MCF 10A (cell line): Measurements from ENCODE around the gene WDR48. TPM values are rescaled to one million over a fixed set of nuclear protein-coding genes. Genes with fewer than 3 reads are reported as not detected.
"Not testable (repeated sequence)": the region's sequence is repeated elsewhere in the genome, so short reads cannot be mapped to it uniquely, and the experiment has no call there.

Experiments used
- BruUV-seq: library from RNA; stranded (reverse); fragments of 400-500 nt; replicated peaks from 2 replicates; lab custom pipeline; 2021; lab: Mats Ljungman, UMichigan
- CTCF ChIA-PET: fragments of 300-600 bp; sonication (Branson Sonifier 250); formaldehyde crosslinking; extraction: SDS; loops from one replicate; lab custom pipeline; 2021; ENCODE audit warnings: antibody characterized with exemption, inconsistent platforms; lab: Yijun Ruan, JAX
- POLR2A ChIA-PET: fragments of 300-600, 350-650 bp; sonication (Branson Sonifier 250); formaldehyde crosslinking; extraction: SDS; loops from one replicate; lab custom pipeline; 2020; ENCODE audit warnings: antibody characterized with exemption, inconsistent platforms; lab: Yijun Ruan, JAX
- DNase-seq: peaks from one replicate; pipeline ENCODE4 v3.0.0-alpha.2; 2018; ENCODE audit not compliant: unreplicated experiment
- H3K27ac Mint-ChIP-seq: one replicate; pipeline ENCODE4 v1.8.0; 2022; ENCODE audit warnings: mild to moderate bottlenecking, low read depth, mixed read lengths; ENCODE audit not compliant: unreplicated experiment
- H3K27me3 Mint-ChIP-seq: one replicate; pipeline ENCODE4 v1.8.0; 2022; ENCODE audit warnings: mixed read lengths; ENCODE audit not compliant: insufficient read depth, unreplicated experiment
- H3K36me3 Mint-ChIP-seq: one replicate; pipeline ENCODE4 v1.8.0; 2022; ENCODE audit warnings: mild to moderate bottlenecking, moderate library complexity, mixed read lengths; ENCODE audit not compliant: insufficient read depth, unreplicated experiment
- H3K4me1 Mint-ChIP-seq: one replicate; pipeline ENCODE4 v1.8.0; 2022; ENCODE audit warnings: mixed read lengths; ENCODE audit not compliant: insufficient read depth, unreplicated experiment
- H3K4me3 Mint-ChIP-seq: one replicate; pipeline ENCODE4 v1.8.0; 2022; ENCODE audit warnings: mild to moderate bottlenecking, moderate library complexity, mixed read lengths; ENCODE audit not compliant: unreplicated experiment
- H3K9me3 Mint-ChIP-seq: one replicate; pipeline ENCODE4 v1.8.0; 2022; ENCODE audit warnings: mixed read lengths; ENCODE audit not compliant: unreplicated experiment
- CTCF ChIP-seq: fragments of 200-600 bp; IDR thresholded peaks from one replicate; pipeline ENCODE4 v1.8.0; 2022; ENCODE audit warnings: antibody characterized with exemption, mild to moderate bottlenecking; ENCODE audit not compliant: unreplicated experiment
- intact Hi-C: fragments of 100-400 bp; cut with micrococcal nuclease; formaldehyde crosslinking; loops from 2 replicates; pipeline ENCODE4 v1.14.1; 2022
- total RNA-seq: library from RNA; stranded (reverse); gene quantifications from 2 replicates; pipeline ENCODE4 v1.2.3, GENCODE V29; 2022

The WDR48 gene
- total RNA-seq, 1 experiment from 2014 or later, result 26.0 TPM

DNA sequence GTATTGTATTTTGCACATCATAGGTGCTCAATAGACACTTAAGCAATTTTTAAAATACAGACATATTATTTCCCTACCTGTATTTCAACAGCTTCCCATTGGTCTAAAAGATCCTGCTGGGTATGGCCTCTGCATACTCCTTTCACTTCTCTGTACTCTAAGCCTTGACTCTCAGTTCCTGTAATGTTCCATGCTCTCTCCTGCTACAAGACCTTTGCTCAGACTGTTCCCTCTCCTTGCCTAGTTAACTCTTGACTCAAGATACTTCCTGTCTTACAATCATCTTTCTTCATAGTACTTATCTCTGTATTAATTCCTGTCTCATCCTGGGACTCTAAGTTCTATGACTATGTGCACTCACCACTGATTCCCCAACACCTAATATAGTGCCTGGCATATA, 1.8 kb upstream of the WDR48 start:
- H3K27ac Mint-ChIP-seq, result no peak overlapping the region
- no peaks in the 10 kb centered on the region for H3K4me1 Mint-ChIP-seq
- TF ChIP-seq CTCF, result no peak
- BruUV-seq, result no TSS peak
- intact Hi-C loops, result no loop called here
- POLR2A ChIA-PET, result no interaction called here
- CTCF ChIA-PET, result interaction anchor here (1.5 kb wide), 1 partner anchor 15 kb away, joined by 5 read pairs; no protein-coding TSS in a partner anchor
- H3K27me3 Mint-ChIP-seq, result peaks cover 43% of the 10 kb centered on the region
- H3K36me3 Mint-ChIP-seq, result peaks cover 7% of the 10 kb centered on the region
- peaks cover 5% of the 10 kb centered on the region for H3K9me3 Mint-ChIP-seq
- H3K4me3 Mint-ChIP-seq, result no peak overlapping the region
- DNase-seq, result no peak

- H3K4me3 Mint-ChIP-seq, result peak overlapping the region; percentile 96
- H3K27me3 Mint-ChIP-seq, result peaks cover 27% of the 10 kb centered on the region
- ChIA-PET CTCF (interaction anchor here (0.6 to 0.8 kb wide), 2 partner anchors 136 to 1798 kb away, joined by 3 read pairs; no protein-coding TSS in a partner anchor), POLR2A (interaction anchor here (1.2 to 1.7 kb wide), 3 partner anchors 13 to 40 kb away, joined by 3 to 5 read pairs (median 4); no protein-coding TSS in a partner anchor)
- no peaks in the 10 kb centered on the region for H3K4me1 Mint-ChIP-seq
- intact Hi-C loops, result no loop called here
- BruUV-seq, result no TSS peak
- H3K27ac Mint-ChIP-seq, result peak overlapping the region; percentile 99
- peaks cover 5% of the 10 kb centered on the region for H3K9me3 Mint-ChIP-seq
- H3K36me3 Mint-ChIP-seq, result peaks cover 7% of the 10 kb centered on the region
- TF ChIP-seq CTCF, result no peak
- DNase-seq, result no peak
Observed at GRCh38 chr3:39052583-39052982, 767 bp downstream of the WDR48 start.

GRCh38 chr3:39053696-39054095, 1.9 kb downstream of the WDR48 start:
- Mint-ChIP-seq H3K4me1 (no peaks in the 10 kb centered on the region), H3K36me3 (peaks cover 7% of the 10 kb centered on the region), H3K4me3 (no peak overlapping the region), H3K27ac (no peak overlapping the region), H3K27me3 (peaks cover 16% of the 10 kb centered on the region), H3K9me3 (peaks cover 5% of the 10 kb centered on the region)
- TF ChIP-seq CTCF, result no peak
- ChIA-PET CTCF (no interaction called here), POLR2A (interaction anchor here (0.6 kb wide), 1 partner anchor 54 kb away, joined by 3 read pairs; the partner anchor contains the start of genes GORASP1 and TTC21A)
- no TSS peak for BruUV-seq
- no peak for DNase-seq
- intact Hi-C loops, result no loop called here

DNA sequence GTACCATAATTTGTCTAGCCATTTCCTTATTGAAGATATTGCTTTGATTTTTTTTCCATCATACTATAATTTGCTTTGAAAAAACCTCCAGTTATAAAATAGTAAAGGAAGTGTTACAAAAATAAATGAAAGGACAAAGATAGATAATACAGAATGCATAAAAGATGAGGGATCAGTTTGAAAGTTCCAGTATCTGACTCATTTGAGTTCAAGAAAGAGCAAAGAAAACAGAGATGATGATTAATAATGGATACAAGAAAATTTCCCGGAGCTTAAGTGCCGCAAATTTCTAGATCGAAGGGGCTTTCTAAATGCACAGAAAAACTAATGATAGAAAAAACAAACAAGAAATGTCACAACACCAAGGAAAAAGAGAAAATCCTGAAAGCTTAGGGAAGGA, 4.3 kb downstream of the WDR48 start:
- ChIA-PET POLR2A (interaction anchor here (1.0 kb wide), 1 partner anchor 11 kb away, joined by 3 read pairs; no protein-coding TSS in a partner anchor), CTCF (interaction anchor here (1.0 kb wide), 1 partner anchor 235 kb away, joined by 3 read pairs; no protein-coding TSS in a partner anchor)
- H3K36me3 Mint-ChIP-seq, result peaks cover 7% of the 10 kb centered on the region
- peaks cover 5% of the 10 kb centered on the region for H3K9me3 Mint-ChIP-seq
- H3K4me1 Mint-ChIP-seq, result no peaks in the 10 kb centered on the region
- intact Hi-C loops, result no loop called here
- H3K4me3 Mint-ChIP-seq, result no peak overlapping the region
- TF ChIP-seq CTCF, result no peak
- H3K27me3 Mint-ChIP-seq, result no peaks in the 10 kb centered on the region
- H3K27ac Mint-ChIP-seq, result no peak overlapping the region
- no peak for DNase-seq
- BruUV-seq, result no TSS peak

DNA sequence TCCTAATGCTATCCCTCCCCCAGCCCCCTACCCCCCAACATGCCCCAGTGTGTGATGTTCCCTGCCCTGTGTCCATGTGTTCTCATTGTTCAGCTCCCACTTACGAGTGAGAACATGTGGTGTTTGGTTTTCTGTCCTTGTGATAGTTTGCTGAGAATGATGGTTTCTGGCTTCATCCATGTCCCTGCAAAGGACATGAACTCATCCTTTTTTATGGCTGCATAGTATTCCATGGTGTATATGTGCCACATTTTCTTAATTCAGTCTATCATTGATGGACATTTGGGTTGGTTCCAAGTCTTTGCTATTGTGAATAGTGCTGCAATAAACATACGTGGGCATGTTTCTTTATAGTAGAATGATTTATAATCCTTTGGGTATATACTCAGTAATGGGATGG, 9.4 kb downstream of the WDR48 start:
- CTCF ChIA-PET, H3K27me3 Mint-ChIP-seq, POLR2A ChIA-PET, DNase-seq, intact Hi-C loops, H3K36me3 Mint-ChIP-seq, BruUV-seq, H3K27ac Mint-ChIP-seq, H3K4me1 Mint-ChIP-seq, H3K4me3 Mint-ChIP-seq, H3K9me3 Mint-ChIP-seq: not testable (repeated sequence)
